PFSK-1 (cell line): ENCODE data around the gene NCOA7.

ENCODE experiments used
- POLR2AphosphoS5 ChIP-seq: IDR thresholded peaks from 2 replicates; pipeline ENCODE4 v1.6.1; 2012; ENCODE audit warnings: low read depth, mild to moderate bottlenecking, control low read depth, low read length, moderate library complexity
- REST ChIP-seq, 2 experiments: IDR thresholded peaks; 2 replicates each; pipeline versions ENCODE4 v1.6.1 to v1.8.0; 2011 to 2012; ENCODE audit warnings: low read depth in 2 of 2, low read length in 2 of 2, control low read depth in 1 of 2, inconsistent platforms in 1 of 2, mild to moderate bottlenecking in 1 of 2, moderate library complexity in 1 of 2; ENCODE audit not compliant: insufficient read depth in 1 of 2
- SIN3A ChIP-seq: IDR thresholded peaks from 2 replicates; pipeline ENCODE4 v1.6.1; 2012; ENCODE audit warnings: mild to moderate bottlenecking, low read length, moderate library complexity, borderline replicate concordance; ENCODE audit not compliant: insufficient read depth
- TAF1 ChIP-seq: IDR thresholded peaks from 2 replicates; pipeline ENCODE4 v1.6.1; 2012; ENCODE audit warnings: low read length, control low read depth, borderline replicate concordance; ENCODE audit not compliant: insufficient read depth

- TF ChIP-seq REST (IDR thresholded peaks at IDR 0.05; ENCODE audit: insufficient read depth in 1 of 2, low read depth in 2 of 2, low read length in 2 of 2): no peak
- no peak for TF ChIP-seq POLR2AphosphoS5
- TF ChIP-seq SIN3A: no peak
- TF ChIP-seq TAF1: no peak
These were observed 153.7 kb downstream of the NCOA7 start for GRCh38 chr6:125944434-125944816.
